GM12874 (cell line): ENCODE data around the gene FLT1.

Source experiments
- CTCF ChIP-seq: IDR thresholded peaks from 2 replicates; pipeline ENCODE4 v1.5.1; 2011; ENCODE audit warnings: low read depth, mild to moderate bottlenecking, control low read depth, low read length, moderate library complexity; ENCODE audit not compliant: insufficient read depth

Gene FLT1

GRCh38 chr13:28320209-28320608 is 174.7 kb downstream of the FLT1 start:
- TF ChIP-seq CTCF: no peak

GRCh38 chr13:28319528-28319927 is 175.4 kb downstream of the FLT1 start:
- TF ChIP-seq CTCF: no peak

GRCh38 chr13:28318496-28318895 is 176.4 kb downstream of the FLT1 start:
- TF ChIP-seq CTCF: no peak

GRCh38 chr13:28316836-28317235 is 178.1 kb downstream of the FLT1 start:
- TF ChIP-seq CTCF: no peak

GRCh38 chr13:28316129-28316528 is 178.8 kb downstream of the FLT1 start:
- TF ChIP-seq CTCF: no peak

GRCh38 chr13:28314879-28315278 is 180.0 kb downstream of the FLT1 start:
- no peak for TF ChIP-seq CTCF

- peak; percentile 25 for TF ChIP-seq CTCF
Observed at GRCh38 chr13:28313579-28313978, 181.3 kb downstream of the FLT1 start.

- no peak for TF ChIP-seq CTCF
Observed at GRCh38 chr13:28306325-28306724, 188.6 kb downstream of the FLT1 start.
